ENCODE results near the gene PRR11.

DNA sequence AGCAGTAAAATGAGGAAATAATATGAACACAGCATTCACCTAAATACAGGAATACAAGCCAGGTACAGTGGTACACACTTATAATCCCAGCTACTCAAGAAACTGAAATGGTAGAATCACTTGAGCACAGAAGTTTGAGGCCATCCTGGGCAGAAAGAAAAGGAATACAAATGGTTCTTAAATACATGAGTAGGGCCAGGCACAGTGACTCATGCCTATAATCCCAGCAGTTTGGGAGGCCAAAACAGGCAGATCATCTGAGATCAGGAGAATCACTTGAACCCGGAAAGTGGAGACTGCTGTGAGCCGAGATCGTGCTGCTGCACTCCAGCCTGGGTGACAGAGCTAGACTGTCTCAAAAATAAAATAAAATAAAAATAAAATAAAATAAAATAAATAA is 31.3 kb downstream of the PRR11 start:
- TF ChIP-seq, protein P1, sequence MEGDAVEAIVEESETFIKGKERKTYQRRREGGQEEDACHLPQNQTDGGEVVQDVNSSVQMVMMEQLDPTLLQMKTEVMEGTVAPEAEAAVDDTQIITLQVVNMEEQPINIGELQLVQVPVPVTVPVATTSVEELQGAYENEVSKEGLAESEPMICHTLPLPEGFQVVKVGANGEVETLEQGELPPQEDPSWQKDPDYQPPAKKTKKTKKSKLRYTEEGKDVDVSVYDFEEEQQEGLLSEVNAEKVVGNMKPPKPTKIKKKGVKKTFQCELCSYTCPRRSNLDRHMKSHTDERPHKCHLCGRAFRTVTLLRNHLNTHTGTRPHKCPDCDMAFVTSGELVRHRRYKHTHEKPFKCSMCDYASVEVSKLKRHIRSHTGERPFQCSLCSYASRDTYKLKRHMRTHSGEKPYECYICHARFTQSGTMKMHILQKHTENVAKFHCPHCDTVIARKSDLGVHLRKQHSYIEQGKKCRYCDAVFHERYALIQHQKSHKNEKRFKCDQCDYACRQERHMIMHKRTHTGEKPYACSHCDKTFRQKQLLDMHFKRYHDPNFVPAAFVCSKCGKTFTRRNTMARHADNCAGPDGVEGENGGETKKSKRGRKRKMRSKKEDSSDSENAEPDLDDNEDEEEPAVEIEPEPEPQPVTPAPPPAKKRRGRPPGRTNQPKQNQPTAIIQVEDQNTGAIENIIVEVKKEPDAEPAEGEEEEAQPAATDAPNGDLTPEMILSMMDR (IDR thresholded peaks at IDR 0.05; ENCODE audit: insufficient read depth, low read length, poor library complexity, severe bottlenecking): no peak
- TF ChIP-seq EZH2phosphoT487 (conservative IDR thresholded peaks at IDR 0.05; ENCODE audit: low read length): no peak
